K562 (cell line): ENCODE measurements around the gene SNX30. TPM values are rescaled to one million over a fixed set of nuclear protein-coding genes. Genes with fewer than 3 reads are reported as not detected.

Source experiments
- ATAC-seq: fragments of 200-7000 bp; cut with Tn5 transposase; 3 replicates; pipeline ENCODE4 v1.9.1; 2020; ENCODE audit warnings: moderate library complexity
- BruUV-seq: library from RNA; stranded (reverse); fragments of 400-500 nt; replicated peaks from 2 replicates; lab custom pipeline; 2021; lab: Mats Ljungman, UMichigan
- CTCF ChIA-PET: fragments of 300-600 bp; formaldehyde crosslinking; extraction: SDS; loops from one replicate; lab custom pipeline; 2021; ENCODE audit warnings: low intra/inter-chr PET ratio; lab: Yijun Ruan, JAX
- POLR2A ChIA-PET: fragments of 300-600, 350-650 bp; sonication (Branson Sonifier 250); formaldehyde crosslinking; extraction: SDS; loops from one replicate; lab custom pipeline; 2021; ENCODE audit warnings: antibody characterized with exemption, inconsistent platforms; lab: Yijun Ruan, JAX
- DNase-seq, 4 experiments: peaks; one replicate each; pipeline versions ENCODE4 v3.0.0 to v3.0.0-alpha.2; 2011 to 2018; ENCODE audit warnings: low spot score in 3 of 4, mixed read lengths in 3 of 4; ENCODE audit errors: extremely low read depth in 1 of 4
- FAIRE-seq: peaks from 2 replicates; lab custom pipeline; 2011; peaks lifted over from hg19 to GRCh38; lab: Jason Lieb, UNC
- H2AFZ ChIP-seq: 2 replicates; pipeline ENCODE4 v1.6.0; 2011; ENCODE audit warnings: low read depth, low read length, control low read depth, inconsistent platforms
- H3K27ac ChIP-seq: fragments of 200-600 bp; 3 replicates; pipeline ENCODE4 v1.8.0; 2011; ENCODE audit warnings: low read depth, mild to moderate bottlenecking, control low read depth, inconsistent platforms, low read length, moderate library complexity, mixed read lengths; ENCODE audit errors: extremely low read depth
- H3K27me3 ChIP-seq, 2 experiments: fragments of 300-600 bp in 1 of 2; 2 replicates in 1 of 2; 3 replicates in 1 of 2; pipeline versions ENCODE4 v1.6.0 to v1.8.0; 2011; ENCODE audit warnings: inconsistent platforms in 2 of 2, low read length in 2 of 2, mild to moderate bottlenecking in 1 of 2, mixed read lengths in 1 of 2, moderate library complexity in 1 of 2; ENCODE audit not compliant: control insufficient read depth in 2 of 2, insufficient read depth in 2 of 2
- H3K36me3 ChIP-seq: fragments of 300-600 bp; 3 replicates; pipeline ENCODE4 v1.8.0; 2011; ENCODE audit warnings: mild to moderate bottlenecking, low read length, inconsistent platforms; ENCODE audit not compliant: control insufficient read depth, insufficient read depth
- H3K4me1 ChIP-seq, 2 experiments: fragments of 200-600 bp in 1 of 2; replicated peaks in 1 of 2; 2 replicates in 1 of 2; 3 replicates in 1 of 2; pipeline versions ENCODE4 v1.5.1 to v1.8.0; 2011; ENCODE audit warnings: inconsistent platforms in 2 of 2, low read length in 2 of 2, mild to moderate bottlenecking in 1 of 2, mixed read lengths in 1 of 2, moderate library complexity in 1 of 2; ENCODE audit not compliant: control insufficient read depth in 2 of 2, insufficient read depth in 2 of 2
- H3K4me2 ChIP-seq: 2 replicates; pipeline ENCODE4 v1.6.1; 2011; ENCODE audit warnings: low read length, control low read depth, inconsistent platforms, mixed read lengths; ENCODE audit not compliant: insufficient read depth
- H3K4me3 ChIP-seq: fragments of 200-600 bp; sonication (generic), shearing (Covaris generic); 2 replicates; pipeline ENCODE4 v1.5.1; 2016; ENCODE audit warnings: control low read depth, inconsistent platforms
- H3K79me2 ChIP-seq: fragments of 200-600 bp; 3 replicates; pipeline ENCODE4 v1.8.0; 2011; ENCODE audit warnings: low read length, inconsistent platforms; ENCODE audit not compliant: control insufficient read depth, insufficient read depth
- H3K9ac ChIP-seq, 2 experiments: 2 replicates each; pipeline versions ENCODE4 v1.6.0 to v1.6.1; 2011; ENCODE audit warnings: low read depth in 2 of 2, low read length in 2 of 2, control low read depth in 1 of 2, inconsistent platforms in 1 of 2, mild to moderate bottlenecking in 1 of 2, mixed read lengths in 1 of 2; ENCODE audit not compliant: insufficient read depth in 1 of 2
- H3K9me1 ChIP-seq: one replicate; pipeline ENCODE4 v1.6.0; 2011; ENCODE audit warnings: inconsistent platforms, mild to moderate bottlenecking, low read length, moderate library complexity; ENCODE audit not compliant: control insufficient read depth, insufficient read depth
- H3K9me3 ChIP-seq: replicated peaks from 2 replicates; pipeline ENCODE4 v1.5.1; 2011; ENCODE audit warnings: low read depth, low read length, inconsistent platforms; ENCODE audit not compliant: control insufficient read depth, insufficient read depth
- H4K20me1 ChIP-seq: replicated peaks from 2 replicates; pipeline ENCODE4 v1.6.1; 2011; ENCODE audit warnings: low read length, inconsistent platforms, mixed read lengths; ENCODE audit not compliant: control insufficient read depth, insufficient read depth
- NBN ChIP-seq: fragments of 450-650 bp; IDR thresholded peaks from 2 replicates; pipeline ENCODE4 v1.6.1; 2016; ENCODE audit warnings: low read depth, mild to moderate bottlenecking
- RAD51 ChIP-seq: fragments of 450-650 bp; IDR thresholded peaks from 2 replicates; pipeline ENCODE4 v1.7.1; 2016; ENCODE audit warnings: low read depth, mild to moderate bottlenecking, borderline replicate concordance
- ZNF146 ChIP-seq: IDR thresholded peaks from one replicate; pipeline ENCODE4 v1.6.1; 2018; ENCODE audit warnings: missing compliant biosample characterization; ENCODE audit not compliant: unreplicated experiment
- WGBS: fragments of 100-300 bp; shearing (Covaris generic); methylation state at CpG from one replicate; pipeline ENCODE4 v1.1.6; 2016; ENCODE audit warnings: low coverage, mixed read lengths; ENCODE audit not compliant: insufficient coverage; ENCODE audit errors: missing lambda C conversion rate; 5-methylcytosine and 5-hydroxymethylcytosine counted together
- in situ Hi-C: fragments of 300-500 bp; cut with MboI; formaldehyde crosslinking; loops from 4 replicates; pipeline ENCODE4 v1.15.0; 2018; ENCODE audit warnings: inconsistent platforms, mixed read lengths
- intact Hi-C: fragments of 100-400 bp; cut with micrococcal nuclease; formaldehyde crosslinking; loops from 2 replicates; pipeline ENCODE4 v1.14.2; 2022
- polyA plus RNA-seq, 8 experiments: library from polyadenylated mRNA; depleted of rRNA in 4 of 8; stranded (reverse) in 5 of 8; unstranded in 3 of 8; fragments of >200 nt; fragmentation: Nextera tagmentation in 2 of 8; fragmentation: Illumina TruSeq in 1 of 8; extraction: Ambion mirVana in 2 of 8; extraction: Trizol in 1 of 8; gene quantifications; 2 replicates each; pipeline versions ENCODE4 v1.2.1 to v1.2.3, GENCODE V29; 2011 to 2014; ENCODE audit warnings: inconsistent platforms in 1 of 8, missing spikeins in 1 of 8
- total RNA-seq, 7 experiments: library from RNA; depleted of rRNA in 6 of 7; stranded (reverse); fragments of >200 nt in 6 of 7; fragmentation: Illumina TruSeq in 2 of 7; extraction: Trizol in 2 of 7; gene quantifications; 2 replicates each; pipeline versions ENCODE4 v1.2.1 to v1.2.3, GENCODE V29; 2011 to 2021; ENCODE audit warnings: low replicate concordance in 1 of 7
- TF ChIP-seq, protein P1 (sequence below): fragments of 450-650 bp; IDR thresholded peaks from 2 replicates; pipeline ENCODE4 v1.6.1; 2016; ENCODE audit warnings: missing biosample characterization, missing genetic modification characterization

SNX30 gene
- total and polyA plus RNA-seq, 9 of the 15 experiments (the other 6 are each of a cell fraction or from before 2014, with no cell fraction given), result 0.76 to 5.9 (median 3.3) TPM

DNA sequence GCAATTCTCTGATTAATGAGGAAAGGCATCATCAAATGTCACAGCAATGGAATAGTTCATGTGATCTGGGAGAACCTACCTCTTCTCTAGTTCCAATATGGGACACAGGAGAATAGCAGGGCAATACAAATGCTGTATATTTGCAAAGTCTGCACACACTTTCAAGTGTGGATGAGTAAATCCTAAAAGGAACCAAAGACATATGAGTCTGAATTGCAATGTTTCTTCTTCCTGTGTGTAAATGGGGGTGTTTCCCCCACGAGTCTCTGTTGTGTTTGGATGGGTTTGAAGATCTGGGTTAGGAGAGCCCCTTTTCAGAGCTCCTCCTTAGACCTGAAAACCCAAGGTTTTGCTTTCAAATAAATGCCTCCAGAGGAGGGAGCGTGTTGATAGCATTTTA, 113.2 kb downstream of the SNX30 start (continued):
- TF ChIP-seq ZNF146 (CRISPR knock-in tag) (no peak), RAD51 (no peak)

GRCh38 chr9:112864403-112864802, 113.8 kb downstream of the SNX30 start:
- Histone ChIP-seq H3K79me2 (no peaks in the 10 kb centered on the region), H3K9me1 (no peaks in the 10 kb centered on the region), H3K4me2 (no peak overlapping the region), H3K4me3 (no peak overlapping the region), H3K27me3 (no peaks in the 10 kb centered on the region), H3K4me1 (peaks cover 10 to 17% of the 10 kb centered on the region in 2 experiments; a peak in 4 of 5 replicates), H3K9me3 (no peaks in the 10 kb centered on the region), H3K27ac (no peak overlapping the region), H2AFZ (no peak overlapping the region), H3K36me3 (no peaks in the 10 kb centered on the region), H3K9ac (no peak overlapping the region), H4K20me1 (no peaks in the 10 kb centered on the region)
- in situ Hi-C loops (no loop called here), intact Hi-C loops (no loop called here)
- POLR2A ChIA-PET, result no interaction called here
- no TSS peak for BruUV-seq
- DNase-seq (no peak), FAIRE-seq (no peak), ATAC-seq (no peak)
- TF ChIP-seq, protein P1, sequence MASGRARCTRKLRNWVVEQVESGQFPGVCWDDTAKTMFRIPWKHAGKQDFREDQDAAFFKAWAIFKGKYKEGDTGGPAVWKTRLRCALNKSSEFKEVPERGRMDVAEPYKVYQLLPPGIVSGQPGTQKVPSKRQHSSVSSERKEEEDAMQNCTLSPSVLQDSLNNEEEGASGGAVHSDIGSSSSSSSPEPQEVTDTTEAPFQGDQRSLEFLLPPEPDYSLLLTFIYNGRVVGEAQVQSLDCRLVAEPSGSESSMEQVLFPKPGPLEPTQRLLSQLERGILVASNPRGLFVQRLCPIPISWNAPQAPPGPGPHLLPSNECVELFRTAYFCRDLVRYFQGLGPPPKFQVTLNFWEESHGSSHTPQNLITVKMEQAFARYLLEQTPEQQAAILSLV (tag), result no peak
- TF ChIP-seq NBN, result no peak
- WGBS, result 88% methylated on average over 2 of the region's 3 CpGs
- CTCF ChIA-PET, result no interaction called here
